ENCODE measurements around the gene TNC. TPM values are rescaled to one million over a fixed set of nuclear protein-coding genes. Genes with fewer than 3 reads are reported as not detected.

TNC gene
- total RNA-seq, 2 experiments from 2014 or later = 0.05 to 0.22 TPM

DNA sequence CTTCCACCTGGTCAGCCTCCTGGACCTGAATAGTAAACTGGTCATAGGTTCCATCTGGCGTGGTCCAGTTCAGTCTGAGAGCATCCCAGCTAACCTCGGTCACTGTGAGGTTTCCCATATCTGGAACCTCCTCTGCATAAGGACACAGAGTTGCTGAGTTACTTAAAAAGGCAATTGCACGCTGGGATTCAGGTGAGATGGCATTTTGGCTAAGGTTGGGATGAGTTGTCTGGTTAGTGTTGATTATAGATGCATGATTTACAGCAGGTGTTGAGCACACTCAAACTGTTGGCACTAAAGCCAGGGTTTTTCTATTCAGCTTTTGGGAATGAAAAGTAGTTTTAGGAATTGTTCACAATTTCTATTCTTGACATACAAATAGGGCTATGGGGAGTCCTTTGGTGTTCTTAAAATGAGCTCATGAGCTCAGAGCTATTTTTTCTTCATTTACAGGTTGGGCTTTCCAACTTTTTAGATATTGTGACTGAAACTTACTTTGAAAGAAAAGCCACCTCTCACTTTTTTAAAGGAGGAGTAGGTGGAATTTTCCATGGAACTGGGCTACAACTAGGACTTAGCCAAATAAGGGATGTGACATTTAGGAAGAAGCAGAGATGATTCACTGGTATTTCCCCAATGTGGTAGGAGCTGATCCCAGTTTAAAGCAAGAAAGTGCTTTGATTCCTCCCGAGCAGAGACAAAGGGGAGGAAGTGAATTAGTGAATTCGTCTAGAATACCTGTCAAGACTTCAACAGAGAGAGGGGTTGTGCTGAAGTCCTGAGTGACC, 54.7 kb downstream of the TNC start:
- peaks cover 22% of the 10 kb centered on the region for H3K27me3 Mint-ChIP-seq
- H3K27ac Mint-ChIP-seq = no peak overlapping the region
- H3K4me3 Mint-ChIP-seq = no peak overlapping the region
- POLR2A ChIA-PET = no interaction called here
- no peaks in the 10 kb centered on the region for H3K9me3 Mint-ChIP-seq
- DNase-seq (no peak), ATAC-seq (no peak)
- TF ChIP-seq, protein P1, sequence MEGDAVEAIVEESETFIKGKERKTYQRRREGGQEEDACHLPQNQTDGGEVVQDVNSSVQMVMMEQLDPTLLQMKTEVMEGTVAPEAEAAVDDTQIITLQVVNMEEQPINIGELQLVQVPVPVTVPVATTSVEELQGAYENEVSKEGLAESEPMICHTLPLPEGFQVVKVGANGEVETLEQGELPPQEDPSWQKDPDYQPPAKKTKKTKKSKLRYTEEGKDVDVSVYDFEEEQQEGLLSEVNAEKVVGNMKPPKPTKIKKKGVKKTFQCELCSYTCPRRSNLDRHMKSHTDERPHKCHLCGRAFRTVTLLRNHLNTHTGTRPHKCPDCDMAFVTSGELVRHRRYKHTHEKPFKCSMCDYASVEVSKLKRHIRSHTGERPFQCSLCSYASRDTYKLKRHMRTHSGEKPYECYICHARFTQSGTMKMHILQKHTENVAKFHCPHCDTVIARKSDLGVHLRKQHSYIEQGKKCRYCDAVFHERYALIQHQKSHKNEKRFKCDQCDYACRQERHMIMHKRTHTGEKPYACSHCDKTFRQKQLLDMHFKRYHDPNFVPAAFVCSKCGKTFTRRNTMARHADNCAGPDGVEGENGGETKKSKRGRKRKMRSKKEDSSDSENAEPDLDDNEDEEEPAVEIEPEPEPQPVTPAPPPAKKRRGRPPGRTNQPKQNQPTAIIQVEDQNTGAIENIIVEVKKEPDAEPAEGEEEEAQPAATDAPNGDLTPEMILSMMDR (IDR thresholded peaks at IDR 0.05) = no peak
- no peaks in the 10 kb centered on the region for H3K4me1 Mint-ChIP-seq (ENCODE audit: low read depth)
- intact Hi-C loops (cut with micrococcal nuclease) = no loop called here
- CTCF ChIA-PET = no interaction called here
- H3K36me3 Mint-ChIP-seq (ENCODE audit: low read depth) = no peaks in the 10 kb centered on the region

DNA sequence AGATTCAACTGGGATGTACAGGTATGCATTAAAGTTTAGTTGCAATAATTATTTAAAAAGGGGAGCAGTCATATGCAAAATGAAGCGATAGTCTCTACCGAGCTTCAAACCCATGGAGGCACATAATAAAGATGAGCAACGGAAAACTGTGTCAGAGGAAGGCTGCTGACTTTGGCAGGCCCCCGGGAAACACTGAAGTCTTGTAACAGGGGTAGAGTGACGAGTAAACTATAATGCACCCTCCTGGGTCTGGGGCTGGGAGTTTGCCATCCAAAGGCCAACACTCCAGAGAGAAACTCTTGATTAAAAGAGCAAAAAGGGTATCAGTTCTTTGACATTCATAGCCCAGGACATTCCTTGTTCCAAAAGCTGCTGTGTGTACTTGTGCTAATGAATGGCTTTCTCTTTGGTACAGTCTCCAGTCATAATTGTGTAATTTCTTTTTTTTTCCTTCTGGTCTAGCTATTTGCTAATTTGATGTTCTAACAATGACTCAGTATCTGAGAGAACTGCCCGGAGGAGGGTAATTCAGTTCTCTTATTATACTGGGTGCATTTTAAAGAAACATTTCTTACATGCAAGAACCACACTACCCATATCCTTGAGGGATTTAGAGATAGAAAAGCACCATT, 59.2 kb downstream of the TNC start:
- Mint-ChIP-seq H3K4me1 (ENCODE audit: low read depth) (no peaks in the 10 kb centered on the region), H3K36me3 (ENCODE audit: low read depth) (no peaks in the 10 kb centered on the region), H3K27ac (no peak overlapping the region), H3K27me3 (peaks cover 35% of the 10 kb centered on the region), H3K4me3 (no peak overlapping the region), H3K9me3 (no peaks in the 10 kb centered on the region)
- ATAC-seq (no peak), DNase-seq (no peak)
- TF ChIP-seq, protein P1 (IDR thresholded peaks at IDR 0.05) = no peak
- intact Hi-C loops (cut with micrococcal nuclease) = no loop called here
- CTCF ChIA-PET = no interaction called here
- POLR2A ChIA-PET = no interaction called here

- intact Hi-C loops (cut with micrococcal nuclease) = no loop called here
- DNase-seq = no peak
- Mint-ChIP-seq H3K36me3 (ENCODE audit: low read depth) (no peaks in the 10 kb centered on the region), H3K9me3 (no peaks in the 10 kb centered on the region), H3K27ac (no peak overlapping the region), H3K4me1 (ENCODE audit: low read depth) (no peaks in the 10 kb centered on the region), H3K27me3 (peaks cover 36% of the 10 kb centered on the region), H3K4me3 (no peak overlapping the region)
- POLR2A ChIA-PET = no interaction called here
- ATAC-seq = no peak
- TF ChIP-seq, protein P1 (IDR thresholded peaks at IDR 0.05) = no peak
- CTCF ChIA-PET = no interaction called here
Measured at GRCh38 chr9:115058175-115058574, 59.8 kb downstream of the TNC start.

GRCh38 chr9:115057559-115057958, 60.4 kb downstream of the TNC start:
- no peak overlapping the region for H3K4me3 Mint-ChIP-seq
- ChIA-PET CTCF (no interaction called here), POLR2A (no interaction called here)
- peaks cover 39% of the 10 kb centered on the region for H3K27me3 Mint-ChIP-seq
- intact Hi-C loops (cut with micrococcal nuclease) = no loop called here
- H3K36me3 Mint-ChIP-seq (ENCODE audit: low read depth) = no peaks in the 10 kb centered on the region
- H3K9me3 Mint-ChIP-seq = no peaks in the 10 kb centered on the region
- TF ChIP-seq, protein P1 (IDR thresholded peaks at IDR 0.05) = no peak
- no peaks in the 10 kb centered on the region for H3K4me1 Mint-ChIP-seq (ENCODE audit: low read depth)
- H3K27ac Mint-ChIP-seq = no peak overlapping the region
- ATAC-seq (no peak), DNase-seq (no peak)

DNA sequence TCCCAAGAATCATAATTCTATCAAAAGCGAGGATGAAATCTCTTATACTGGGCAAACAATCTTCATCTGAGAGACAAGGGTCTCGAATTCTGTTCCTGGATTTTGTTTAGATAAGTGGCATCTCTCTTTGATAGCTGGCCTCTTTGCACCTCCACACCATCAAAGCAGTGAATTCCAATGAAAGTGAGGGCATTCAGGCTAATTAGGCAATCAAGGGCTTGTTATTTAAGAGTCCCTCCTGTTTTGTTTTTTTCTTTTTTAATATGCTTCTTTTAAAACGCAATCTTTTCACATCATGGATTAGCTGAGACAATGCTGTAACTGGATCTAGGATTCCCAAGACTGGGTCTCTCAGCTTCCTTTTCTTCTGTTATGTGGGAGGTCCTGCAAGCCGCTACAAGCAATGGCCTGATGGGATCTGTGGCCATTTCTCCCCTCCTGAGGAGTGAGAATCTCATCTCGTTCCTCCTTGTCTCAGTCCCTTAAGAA, 67.9 kb downstream of the TNC start:
- no peak for DNase-seq
- peaks cover 39% of the 10 kb centered on the region for H3K27me3 Mint-ChIP-seq
- ATAC-seq = no peak
- POLR2A ChIA-PET = no interaction called here
- CTCF ChIA-PET = interaction anchor here (1.6 to 1.9 kb wide), 2 partner anchors 10 to 369 kb away, joined by 5 read pairs; no protein-coding TSS in a partner anchor
- H3K9me3 Mint-ChIP-seq = no peaks in the 10 kb centered on the region
- no peaks in the 10 kb centered on the region for H3K36me3 Mint-ChIP-seq (ENCODE audit: low read depth)
- TF ChIP-seq, protein P1 (IDR thresholded peaks at IDR 0.05) = no peak
- no peaks in the 10 kb centered on the region for H3K4me1 Mint-ChIP-seq (ENCODE audit: low read depth)
- H3K4me3 Mint-ChIP-seq = no peak overlapping the region
- no peak overlapping the region for H3K27ac Mint-ChIP-seq
- intact Hi-C loops (cut with micrococcal nuclease) = no loop called here

Data from activated CD8-positive, alpha-beta T cell treated with anti-CD3 and anti-CD28 coated beads for 36 hours (primary cell).